HG02642 (cell line): ENCODE data around the gene FBXL13.
"Not testable (repeated sequence)": the region's sequence is repeated elsewhere in the genome, so short reads cannot be mapped to it uniquely, and the experiment has no call there.

ENCODE experiments used
- ATAC-seq: cut with Tn5 transposase; IDR thresholded peaks from one replicate; pipeline ENCODE4 v1.9.1; 2021; ENCODE audit warnings: mild to moderate bottlenecking; ENCODE audit not compliant: unreplicated experiment, poor library complexity

The FBXL13 gene

GRCh38 chr7:102794567-102794966 lies 280.0 kb downstream of the FBXL13 start:
- ATAC-seq = not testable (repeated sequence)

- not testable (repeated sequence) for ATAC-seq
Measured at GRCh38 chr7:102791831-102792230, 282.8 kb downstream of the FBXL13 start.

GRCh38 chr7:102791367-102791766 lies 283.2 kb downstream of the FBXL13 start:
- not testable (repeated sequence) for ATAC-seq

- not testable (repeated sequence) for ATAC-seq
Measured at GRCh38 chr7:102790364-102791100, 284.1 kb downstream of the FBXL13 start.

- not testable (repeated sequence) for ATAC-seq
Measured at GRCh38 chr7:102788770-102789169, 285.8 kb downstream of the FBXL13 start.

- not testable (repeated sequence) for ATAC-seq
Measured at GRCh38 chr7:102780926-102781325, 293.7 kb downstream of the FBXL13 start.

GRCh38 chr7:102778663-102779062 lies 295.9 kb downstream of the FBXL13 start:
- ATAC-seq = not testable (repeated sequence)

- ATAC-seq = not testable (repeated sequence)
Measured at GRCh38 chr7:102776217-102776616, 298.4 kb downstream of the FBXL13 start.

- ATAC-seq = not testable (repeated sequence)
Measured at GRCh38 chr7:102770467-102770866, 304.1 kb downstream of the FBXL13 start.

- not testable (repeated sequence) for ATAC-seq
Measured at GRCh38 chr7:102769657-102770192, 304.9 kb downstream of the FBXL13 start.

- ATAC-seq = not testable (repeated sequence)
Measured at GRCh38 chr7:102763295-102763905, 311.2 kb downstream of the FBXL13 start.
